ENCODE data around the gene ZBTB49. TPM values are rescaled to one million over a fixed set of nuclear protein-coding genes. Genes with fewer than 3 reads are reported as not detected.

The ZBTB49 gene
- polyA plus RNA-seq, 1 experiment = 1.9 TPM

DNA sequence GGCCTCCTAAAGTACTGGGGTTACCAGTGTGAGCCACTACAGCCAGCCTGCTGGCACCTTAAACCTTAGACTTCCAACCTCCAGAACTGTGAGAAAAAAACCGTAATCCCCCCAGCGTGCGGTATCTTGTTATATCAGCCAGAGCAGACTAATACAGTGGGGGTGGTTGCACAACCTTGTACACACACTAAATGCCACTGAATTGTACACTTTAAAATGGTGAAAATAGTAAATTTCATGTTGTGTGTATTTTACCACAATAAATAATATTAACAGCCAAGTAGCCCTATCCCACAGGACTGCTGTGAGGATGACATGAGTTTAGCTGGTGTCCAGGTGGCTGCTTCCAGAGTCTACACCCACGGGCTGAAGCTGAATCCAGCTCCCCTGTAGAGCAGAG, 38.8 kb downstream of the ZBTB49 start:
- TF ChIP-seq, protein P1, sequence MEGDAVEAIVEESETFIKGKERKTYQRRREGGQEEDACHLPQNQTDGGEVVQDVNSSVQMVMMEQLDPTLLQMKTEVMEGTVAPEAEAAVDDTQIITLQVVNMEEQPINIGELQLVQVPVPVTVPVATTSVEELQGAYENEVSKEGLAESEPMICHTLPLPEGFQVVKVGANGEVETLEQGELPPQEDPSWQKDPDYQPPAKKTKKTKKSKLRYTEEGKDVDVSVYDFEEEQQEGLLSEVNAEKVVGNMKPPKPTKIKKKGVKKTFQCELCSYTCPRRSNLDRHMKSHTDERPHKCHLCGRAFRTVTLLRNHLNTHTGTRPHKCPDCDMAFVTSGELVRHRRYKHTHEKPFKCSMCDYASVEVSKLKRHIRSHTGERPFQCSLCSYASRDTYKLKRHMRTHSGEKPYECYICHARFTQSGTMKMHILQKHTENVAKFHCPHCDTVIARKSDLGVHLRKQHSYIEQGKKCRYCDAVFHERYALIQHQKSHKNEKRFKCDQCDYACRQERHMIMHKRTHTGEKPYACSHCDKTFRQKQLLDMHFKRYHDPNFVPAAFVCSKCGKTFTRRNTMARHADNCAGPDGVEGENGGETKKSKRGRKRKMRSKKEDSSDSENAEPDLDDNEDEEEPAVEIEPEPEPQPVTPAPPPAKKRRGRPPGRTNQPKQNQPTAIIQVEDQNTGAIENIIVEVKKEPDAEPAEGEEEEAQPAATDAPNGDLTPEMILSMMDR (IDR thresholded peaks at IDR 0.05; ENCODE audit: insufficient read depth, low read depth, low read length) = no peak
- H3K36me3 ChIP-seq (ENCODE audit: control insufficient read depth, insufficient read depth, low read length) = no peaks in the 10 kb centered on the region
- DNase-seq (ENCODE audit: low read depth) = no peak
- H3K27me3 ChIP-seq (ENCODE audit: control insufficient read depth, insufficient read depth, low read length) = peaks cover 9% of the 10 kb centered on the region
- ChIA-PET CTCF (no interaction called here), POLR2A (no interaction called here)
- no peak overlapping the region for H3K4me3 ChIP-seq (ENCODE audit: low read depth, low read length)

DNA sequence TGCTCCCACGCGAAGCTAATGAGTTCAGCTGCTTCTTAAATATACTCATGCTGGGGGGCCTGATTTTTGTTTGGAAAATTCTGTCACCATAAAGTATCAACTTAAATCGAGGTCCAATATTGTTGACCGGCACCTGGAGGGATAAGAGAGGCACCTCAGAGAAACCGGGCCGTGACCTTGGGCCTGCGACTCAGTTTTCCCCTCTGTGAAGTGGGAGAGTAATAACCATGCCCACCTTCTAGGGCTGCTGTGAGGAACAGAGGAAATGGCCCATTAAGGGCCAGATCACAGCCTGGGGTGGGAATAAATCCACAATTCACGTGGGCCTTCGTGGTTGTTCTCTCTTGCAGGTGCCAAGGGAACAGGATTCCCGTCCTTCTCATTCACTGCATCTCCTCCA, 39.4 kb downstream of the ZBTB49 start:
- peaks cover 9% of the 10 kb centered on the region for H3K27me3 ChIP-seq (ENCODE audit: control insufficient read depth, insufficient read depth, low read length)
- POLR2A ChIA-PET = no interaction called here
- TF ChIP-seq, protein P1 (IDR thresholded peaks at IDR 0.05; ENCODE audit: insufficient read depth, low read depth, low read length) = no peak
- no peak overlapping the region for H3K4me3 ChIP-seq (ENCODE audit: low read depth, low read length)
- CTCF ChIA-PET = no interaction called here
- no peaks in the 10 kb centered on the region for H3K36me3 ChIP-seq (ENCODE audit: control insufficient read depth, insufficient read depth, low read length)
- DNase-seq (ENCODE audit: low read depth) = no peak

DNA sequence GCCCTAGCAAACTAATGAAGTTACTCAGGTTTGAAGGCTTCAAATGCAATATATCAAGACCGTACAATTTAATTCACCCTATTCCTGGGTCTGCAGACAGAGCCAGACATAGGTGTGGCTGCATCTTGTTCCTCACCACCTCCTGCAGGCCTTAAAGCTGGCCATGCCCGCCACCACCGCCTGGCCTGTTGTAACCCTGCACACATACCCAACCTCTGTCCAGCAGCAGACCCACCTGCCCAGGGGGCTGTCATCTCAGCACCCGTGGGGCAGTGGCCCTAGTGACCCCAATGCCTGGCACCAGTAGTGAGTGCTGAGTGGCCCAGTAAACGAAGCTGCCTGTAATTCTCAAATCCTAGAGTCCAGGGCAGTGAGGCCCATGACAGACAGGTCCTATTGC, 40.7 kb downstream of the ZBTB49 start:
- ChIA-PET POLR2A (no interaction called here), CTCF (interaction anchor here (0.7 to 1.5 kb wide), 3 partner anchors 14 to 83 kb away, joined by 3 to 6 read pairs (median 3); partner anchors contain the start of gene TMEM128)
- TF ChIP-seq, protein P1 (IDR thresholded peaks at IDR 0.05; ENCODE audit: insufficient read depth, low read depth, low read length) = no peak
- no peak for DNase-seq (ENCODE audit: low read depth)
- H3K4me3 ChIP-seq (ENCODE audit: low read depth, low read length) = no peak overlapping the region
- peaks cover 9% of the 10 kb centered on the region for H3K27me3 ChIP-seq (ENCODE audit: control insufficient read depth, insufficient read depth, low read length)
- H3K36me3 ChIP-seq (ENCODE audit: control insufficient read depth, insufficient read depth, low read length) = no peaks in the 10 kb centered on the region

DNA sequence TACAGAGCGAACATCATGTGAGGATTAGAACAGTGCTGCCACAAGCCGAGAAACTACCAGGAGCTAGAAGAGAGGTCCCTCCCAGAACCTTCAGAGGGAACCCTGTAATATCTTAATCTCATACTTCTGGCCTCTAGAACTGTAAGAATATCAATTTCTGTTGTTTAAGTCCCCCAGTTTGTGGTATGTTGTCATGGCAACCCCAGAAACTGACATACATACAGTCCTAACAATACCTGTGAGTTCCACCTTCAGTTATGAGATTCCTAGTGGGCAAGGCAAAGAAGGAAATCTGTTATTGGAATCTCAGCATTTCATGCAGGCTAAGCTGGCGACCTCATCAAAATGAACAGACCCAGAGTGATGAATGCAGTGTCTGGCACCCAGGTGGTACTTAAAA, 42.5 kb downstream of the ZBTB49 start:
- POLR2A ChIA-PET = no interaction called here
- Histone ChIP-seq H3K36me3 (ENCODE audit: control insufficient read depth, insufficient read depth, low read length) (no peaks in the 10 kb centered on the region), H3K4me3 (ENCODE audit: low read depth, low read length) (no peak overlapping the region), H3K27me3 (ENCODE audit: control insufficient read depth, insufficient read depth, low read length) (peaks cover 9% of the 10 kb centered on the region)
- CTCF ChIA-PET = interaction anchor here (1.9 to 2.2 kb wide), 2 partner anchors 73 to 81 kb away, joined by 12 to 14 read pairs; no protein-coding TSS in a partner anchor
- TF ChIP-seq, protein P1 (IDR thresholded peaks at IDR 0.05; ENCODE audit: insufficient read depth, low read depth, low read length) = no peak
- no peak for DNase-seq (ENCODE audit: low read depth)

DNA sequence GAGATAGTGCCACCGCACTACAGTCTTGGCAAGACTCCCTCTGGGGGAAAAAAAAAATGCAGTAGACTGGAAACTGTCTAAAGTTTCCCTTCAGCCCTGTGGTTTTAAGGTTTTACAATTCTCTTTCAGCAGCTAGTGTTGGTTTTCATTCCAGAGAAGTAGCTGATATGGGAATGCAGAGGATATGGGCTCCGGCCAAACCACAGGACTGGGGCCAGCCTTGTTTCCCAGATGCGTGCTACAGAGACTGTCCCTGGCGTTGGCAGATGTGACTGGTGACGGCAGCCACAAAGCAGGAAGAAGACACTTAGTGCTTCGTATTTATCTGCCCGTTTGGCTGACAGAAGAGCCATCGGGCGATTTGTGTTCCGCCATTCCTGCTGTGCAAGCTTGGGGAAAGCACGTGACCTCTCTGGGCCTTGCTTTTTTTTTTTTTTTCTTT, 43.2 kb downstream of the ZBTB49 start:
- ChIA-PET CTCF (interaction anchor here (0.6 to 2.2 kb wide), 8 partner anchors 13 to 85 kb away, joined by 3 to 14 read pairs (median 6); no protein-coding TSS in a partner anchor), POLR2A (interaction anchor here (1.1 kb wide), 1 partner anchor 85 kb away, joined by 7 read pairs; the partner anchor contains the start of gene TMEM128)

More for the DNA sequence above, 43.2 kb downstream of the ZBTB49 start:
- TF ChIP-seq, protein P1 (IDR thresholded peaks at IDR 0.05; ENCODE audit: insufficient read depth, low read depth, low read length) = no peak
- H3K4me3 ChIP-seq (ENCODE audit: low read depth, low read length) = no peak overlapping the region
- DNase-seq (ENCODE audit: low read depth) = peak; percentile 76
- H3K27me3 ChIP-seq (ENCODE audit: control insufficient read depth, insufficient read depth, low read length) = peaks cover 9% of the 10 kb centered on the region
- no peaks in the 10 kb centered on the region for H3K36me3 ChIP-seq (ENCODE audit: control insufficient read depth, insufficient read depth, low read length)

Measured in BJ (cell line).